Esophagus muscularis mucosa (tissue), 4 donors: ENCODE data around the gene ADSL. TPM values are rescaled to one million over a fixed set of nuclear protein-coding genes. Genes with fewer than 3 reads are reported as not detected.
A peak's percentile ranks its signal among the peaks of the same experiment; 100 is the strongest.

Source experiments
- DNase-seq: peaks from one replicate; pipeline ENCODE4 v3.0.0-alpha.2; 2017; ENCODE audit errors: extremely low spot score
- H3K27ac ChIP-seq, 4 donors: fragments of 200-600 bp; sonication (generic); replicated peaks in 1 of 4; 1 replicate in 3 of 4; 2 replicates in 1 of 4; pipeline ENCODE4 v1.5.1; 2016 to 2019; ENCODE audit warnings: mild to moderate bottlenecking in 1 of 4
- H3K27me3 ChIP-seq, 4 donors: fragments of 200-600 bp; sonication (generic); one replicate each; pipeline versions ENCODE4 v1.5.1 to v1.6.0; 2016 to 2019
- H3K36me3 ChIP-seq, 4 donors: fragments of 200-600 bp; sonication (generic); one replicate each; pipeline ENCODE4 v1.5.1; 2016 to 2019
- H3K4me1 ChIP-seq, 4 donors: fragments of 200-600 bp; sonication (generic); one replicate each; pipeline ENCODE4 v1.5.1; 2016 to 2019
- H3K4me3 ChIP-seq, 4 donors: fragments of 200-600 bp; sonication (generic); 1 replicate in 2 of 4; 2 replicates in 2 of 4; pipeline ENCODE4 v1.5.1; 2016 to 2019; ENCODE audit warnings: mild to moderate bottlenecking in 4 of 4, moderate library complexity in 1 of 4
- H3K9me3 ChIP-seq, 4 donors: fragments of 200-600 bp; sonication (generic); 1 replicate in 3 of 4; 2 replicates in 1 of 4; pipeline ENCODE4 v1.5.1; 2016 to 2019
- CTCF ChIP-seq, 3 experiments: fragments of 200-600 bp in 2 of 3; fragments of 450-650 bp in 1 of 3; sonication (generic) in 2 of 3; IDR thresholded peaks; one replicate each; pipeline ENCODE4 v1.5.1; 2017 to 2019; ENCODE audit warnings: antibody characterized with exemption in 3 of 3, mild to moderate bottlenecking in 2 of 3, moderate library complexity in 1 of 3
- EP300 ChIP-seq: sonication (generic); formaldehyde crosslinking; IDR thresholded peaks from one replicate; pipeline ENCODE4 v1.6.1; 2017; ENCODE audit warnings: antibody characterized with exemption
- POLR2A ChIP-seq: fragments of 450-650 bp; IDR thresholded peaks from one replicate; pipeline ENCODE4 v1.6.1; 2017; ENCODE audit warnings: antibody characterized with exemption, moderate library complexity, mild to moderate bottlenecking, low read depth
- POLR2AphosphoS5 ChIP-seq, 2 donors: sonication (generic); formaldehyde crosslinking; IDR thresholded peaks; one replicate each; pipeline ENCODE4 v1.6.1; 2017; ENCODE audit warnings: antibody characterized with exemption in 2 of 2
- WGBS: methylation state at CpG from one replicate; pipeline ENCODE4 v1.1.5; 2018; 5-methylcytosine and 5-hydroxymethylcytosine counted together
- intact Hi-C: fragments of 100-400 bp; cut with DNase I; formaldehyde crosslinking; loops from one replicate; pipeline ENCODE4 v1.15.1; 2023
- total RNA-seq, 4 donors: library from RNA; depleted of rRNA; stranded (reverse); fragments of >200 nt; gene quantifications; one replicate each; pipeline versions ENCODE4 v1.1.0 to v1.2.1, GENCODE V29; 2016

ADSL gene
- total RNA-seq, 4 donors from 2014 or later: 58.7 to 91.1 (median 76.3) TPM

DNA sequence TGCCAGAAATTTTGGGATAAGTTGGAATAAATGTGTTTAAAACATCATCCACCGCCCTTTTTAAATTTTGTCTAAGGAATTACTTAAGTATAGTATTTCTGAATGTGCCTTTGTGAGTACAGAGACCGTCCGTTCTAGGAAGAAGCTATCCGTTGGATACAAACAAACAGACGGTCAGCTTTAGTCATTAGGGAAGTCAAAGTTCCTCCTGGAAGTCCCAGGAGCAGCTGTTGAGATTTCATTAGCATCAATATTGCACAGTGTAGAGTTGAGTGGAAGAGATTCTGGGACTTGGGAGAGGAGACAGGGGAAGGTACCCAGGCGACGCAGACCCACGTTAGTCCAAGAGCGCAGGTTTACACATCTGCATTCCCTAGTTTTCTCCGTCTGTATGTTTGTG, 15.7 kb upstream of the ADSL start:
- H3K4me1 ChIP-seq: peaks cover 0 to 30% (median 23%) of the 10 kb centered on the region in 4 donors
- H3K27me3 ChIP-seq: no peaks in the 10 kb centered on the region
- WGBS: 83% methylated on average over 10 of the region's 10 CpGs
- H3K36me3 ChIP-seq: peaks cover 0 to 24% (median 12%) of the 10 kb centered on the region in 4 donors
- no peak overlapping the region for H3K27ac ChIP-seq
- DNase-seq: no peak
- no peak overlapping the region for H3K4me3 ChIP-seq
- no peaks in the 10 kb centered on the region for H3K9me3 ChIP-seq
- intact Hi-C loops: no loop called here
- TF ChIP-seq CTCF (IDR thresholded peaks at IDR 0.05) (no peak), POLR2A (no peak), EP300 (no peak), POLR2AphosphoS5 (IDR thresholded peaks at IDR 0.05) (no peak)

DNA sequence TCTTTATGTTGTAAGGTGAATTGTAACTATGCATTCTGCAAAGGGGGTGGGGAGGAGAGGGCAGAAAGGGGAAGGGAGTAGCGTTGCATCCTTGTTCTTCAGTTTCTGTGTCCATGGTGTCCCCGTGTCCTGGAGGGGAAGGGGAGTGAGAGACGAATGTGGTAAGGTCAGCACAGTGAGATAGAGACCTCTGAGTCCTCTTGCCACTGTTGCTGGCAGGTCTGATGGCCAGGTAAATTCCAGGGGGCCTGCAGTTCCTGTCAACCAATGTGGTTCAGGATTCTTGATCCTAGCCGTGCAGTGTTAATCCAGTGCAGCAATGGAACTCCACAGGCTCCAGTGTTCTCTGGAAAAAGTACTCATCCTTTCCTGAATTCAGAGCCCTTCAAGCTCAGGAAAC, 14.6 kb upstream of the ADSL start:
- 64% methylated on average over 4 of the region's 4 CpGs for WGBS
- DNase-seq: no peak
- intact Hi-C loops: no loop called here

GRCh38 chr22:40332319-40332781, 13.9 kb upstream of the ADSL start:
- peaks cover 0 to 23% (median 14%) of the 10 kb centered on the region in 4 donors for H3K4me1 ChIP-seq
- peaks cover 0 to 35% (median 12%) of the 10 kb centered on the region in 4 donors for H3K36me3 ChIP-seq
- no peak for DNase-seq
- H3K27me3 ChIP-seq: no peaks in the 10 kb centered on the region
- TF ChIP-seq POLR2A (no peak), CTCF (IDR thresholded peaks at IDR 0.05) (no peak), POLR2AphosphoS5 (IDR thresholded peaks at IDR 0.05) (peak; percentile 8 to 31), EP300 (no peak)
- H3K27ac ChIP-seq: peak overlapping the region; percentile 7 to 39 (median 27)
- no peak overlapping the region for H3K4me3 ChIP-seq
- 44% methylated on average over 9 of the region's 9 CpGs for WGBS
- intact Hi-C loops: no loop called here
- no peaks in the 10 kb centered on the region for H3K9me3 ChIP-seq

More for the DNA sequence above, 14.6 kb upstream of the ADSL start:
- Histone ChIP-seq H3K4me3 (no peak overlapping the region), H3K36me3 (peaks cover 0 to 29% (median 12%) of the 10 kb centered on the region in 4 donors), H3K27ac (peak overlapping the region; percentile 7 to 39 (median 27)), H3K9me3 (no peaks in the 10 kb centered on the region), H3K4me1 (peaks cover 0 to 30% (median 21%) of the 10 kb centered on the region in 4 donors), H3K27me3 (no peaks in the 10 kb centered on the region)
- TF ChIP-seq CTCF (IDR thresholded peaks at IDR 0.05) (no peak), POLR2AphosphoS5 (IDR thresholded peaks at IDR 0.05) (no peak), POLR2A (no peak), EP300 (no peak)

GRCh38 chr22:40334060-40334459, 12.2 kb upstream of the ADSL start:
- Histone ChIP-seq H3K27me3 (no peaks in the 10 kb centered on the region), H3K4me3 (no peak overlapping the region), H3K9me3 (no peaks in the 10 kb centered on the region), H3K4me1 (peaks cover 0 to 17% (median 11%) of the 10 kb centered on the region in 4 donors), H3K27ac (no peak overlapping the region), H3K36me3 (peaks cover 0 to 35% (median 10%) of the 10 kb centered on the region in 4 donors)
- intact Hi-C loops: no loop called here
- DNase-seq: no peak
- TF ChIP-seq EP300: no peak
- TF ChIP-seq POLR2A: no peak
- TF ChIP-seq POLR2AphosphoS5 (IDR thresholded peaks at IDR 0.05): no peak
- TF ChIP-seq CTCF (IDR thresholded peaks at IDR 0.05): no peak
- 83% methylated on average over 2 of the region's 2 CpGs for WGBS

DNA sequence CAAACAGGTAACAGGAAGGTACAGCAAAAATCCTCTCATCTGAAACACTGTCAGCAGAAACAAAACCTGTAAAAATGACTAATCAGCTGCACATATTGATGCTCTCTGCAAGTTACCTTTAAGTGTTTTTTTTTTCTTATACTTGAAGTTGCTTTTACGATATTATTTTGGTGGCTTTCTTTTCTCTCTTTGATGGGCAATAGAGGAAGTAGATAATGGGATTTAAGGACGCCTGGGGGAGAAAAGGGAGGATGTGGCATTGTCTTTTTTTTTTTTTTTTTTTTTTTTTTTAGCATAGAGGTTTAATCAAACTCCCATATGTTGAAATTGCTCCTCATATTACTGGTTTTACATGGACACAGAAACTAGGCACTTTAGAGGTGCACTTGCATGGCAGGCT, 11.4 kb upstream of the ADSL start:
- peaks cover 0 to 17% (median 11%) of the 10 kb centered on the region in 4 donors for H3K4me1 ChIP-seq
- 63% methylated on average over 2 of the region's 2 CpGs for WGBS
- no peak for DNase-seq
- TF ChIP-seq EP300 (no peak), CTCF (IDR thresholded peaks at IDR 0.05) (no peak), POLR2A (no peak), POLR2AphosphoS5 (IDR thresholded peaks at IDR 0.05) (no peak)
- no peaks in the 10 kb centered on the region for H3K9me3 ChIP-seq
- intact Hi-C loops: no loop called here
- no peak overlapping the region for H3K4me3 ChIP-seq
- H3K27me3 ChIP-seq: no peaks in the 10 kb centered on the region
- H3K36me3 ChIP-seq: peaks cover 0 to 35% (median 10%) of the 10 kb centered on the region in 4 donors
- H3K27ac ChIP-seq: no peak overlapping the region
